Fibroblast of peridontal ligament (primary cell): Measurements from ENCODE around the gene HIPK3.

ENCODE experiments used
- DNase-seq: peaks from one replicate; pipeline ENCODE4 v3.0.0-alpha.2; 2010; ENCODE audit errors: extremely low read depth

HIPK3 gene

GRCh38 chr11:33390944-33391892 is 134.0 kb downstream of the HIPK3 start:
- DNase-seq = no peak

GRCh38 chr11:33391893-33392251 is 134.7 kb downstream of the HIPK3 start:
- no peak for DNase-seq

GRCh38 chr11:33394431-33395109 is 137.4 kb downstream of the HIPK3 start:
- no peak for DNase-seq

- DNase-seq = no peak
These were observed 139.2 kb downstream of the HIPK3 start for GRCh38 chr11:33396361-33396760.

GRCh38 chr11:33399421-33399820 is 142.2 kb downstream of the HIPK3 start:
- no peak for DNase-seq

DNA sequence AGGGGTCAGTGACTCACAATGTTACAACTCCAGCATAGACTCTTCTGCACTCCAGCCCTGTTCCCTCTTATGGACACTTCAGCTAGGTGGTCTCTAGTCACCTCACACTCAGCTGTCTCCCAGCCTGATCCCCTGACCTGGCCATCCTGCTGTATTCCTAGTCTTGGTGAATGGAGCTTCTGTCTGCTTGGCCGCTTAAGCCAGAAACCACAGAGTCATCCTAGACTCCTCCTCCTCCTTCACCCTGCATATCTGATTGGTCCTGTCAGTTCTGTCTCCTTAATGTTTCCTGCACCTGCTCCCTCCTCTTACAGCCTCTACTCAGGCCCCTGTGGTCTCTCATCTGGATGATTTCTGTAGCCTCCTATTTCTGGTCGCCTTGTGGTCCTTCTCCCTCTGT is 144.9 kb downstream of the HIPK3 start:
- no peak for DNase-seq

- no peak for DNase-seq
These were observed 146.2 kb downstream of the HIPK3 start for GRCh38 chr11:33403344-33403743.

DNA sequence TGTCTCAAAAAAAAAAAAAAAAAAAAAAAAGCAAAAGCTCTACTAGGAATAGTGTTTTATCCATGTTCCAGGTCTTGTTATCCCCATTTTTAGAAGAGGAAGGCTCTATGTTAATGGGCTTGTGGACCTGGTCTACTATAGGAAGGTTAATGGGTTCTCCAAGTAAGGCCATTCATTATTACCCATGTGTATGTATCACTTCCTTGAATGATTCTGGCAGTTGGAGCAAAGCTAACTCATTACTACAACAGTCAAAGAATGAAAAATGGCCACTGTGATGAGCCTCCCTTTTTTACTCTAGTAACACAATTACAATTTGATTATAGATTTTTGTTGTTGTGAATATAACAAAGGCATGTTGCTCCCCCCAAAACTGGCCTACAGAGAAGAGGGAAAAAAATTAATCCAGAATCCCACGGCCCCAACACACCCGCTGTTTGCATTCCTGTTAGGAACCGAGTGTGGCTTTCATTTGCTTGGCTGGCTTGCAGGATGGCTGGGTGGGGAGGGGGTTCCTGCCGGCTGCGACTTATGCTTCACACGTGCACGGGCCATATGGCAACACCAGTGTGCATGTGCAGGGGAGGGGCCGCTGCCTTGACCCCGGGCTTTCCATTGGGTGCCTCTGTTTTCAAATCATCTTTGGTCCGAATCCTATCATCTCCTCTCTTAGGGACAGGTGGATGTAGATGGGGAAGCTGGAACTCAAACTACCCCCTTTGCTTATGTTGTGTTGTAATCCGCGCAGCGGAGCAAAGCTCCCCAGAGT is 148.8 kb downstream of the HIPK3 start:
- no peak for DNase-seq
